MM.1S (cell line): ENCODE results near the gene INSYN1.

Experiments used
- DNase-seq: peaks from one replicate; pipeline ENCODE4 v3.0.0-alpha.2; 2015
- H2AFZ ChIP-seq: fragments of 300-600 bp; sonication (generic); 2 replicates; pipeline ENCODE4 v1.6.0; 2016; ENCODE audit warnings: antibody characterized with exemption, low read length
- H3F3A ChIP-seq: fragments of 300-600 bp; sonication (generic); 2 replicates; pipeline ENCODE4 v1.6.1; 2016; ENCODE audit warnings: mild to moderate bottlenecking, antibody characterized with exemption, low read length, moderate library complexity, mixed read lengths; ENCODE audit not compliant: insufficient read depth
- H3K27ac ChIP-seq: fragments of 300-600 bp; sonication (generic); 2 replicates; pipeline ENCODE4 v1.5.1; 2016; ENCODE audit warnings: mild to moderate bottlenecking, low read length
- H3K27me3 ChIP-seq: fragments of 300-600 bp; sonication (generic); replicated peaks from 2 replicates; pipeline ENCODE4 v1.6.0; 2016; ENCODE audit warnings: low read length; ENCODE audit not compliant: insufficient read depth
- H3K36me3 ChIP-seq: fragments of 300-600 bp; sonication (generic); replicated peaks from 2 replicates; pipeline ENCODE4 v1.6.1; 2016; ENCODE audit warnings: mild to moderate bottlenecking, low read length, mixed read lengths; ENCODE audit not compliant: insufficient read depth
- H3K4me1 ChIP-seq: fragments of 300-600 bp; sonication (generic); 2 replicates; pipeline ENCODE4 v1.6.1; 2016; ENCODE audit warnings: low read length, mixed read lengths
- H3K4me2 ChIP-seq: fragments of 300-600 bp; sonication (generic); 2 replicates; pipeline ENCODE4 v1.6.0; 2016; ENCODE audit warnings: low read depth, low read length
- H3K4me3 ChIP-seq: fragments of 300-600 bp; sonication (generic); 2 replicates; pipeline ENCODE4 v1.5.1; 2016; ENCODE audit warnings: low read length, mixed read lengths
- H3K79me2 ChIP-seq: fragments of 300-600 bp; sonication (generic); 2 replicates; pipeline ENCODE4 v1.6.1; 2016; ENCODE audit warnings: mixed run types, low read length, mixed read lengths
- H3K9ac ChIP-seq: fragments of 300-600 bp; sonication (generic); 2 replicates; pipeline ENCODE4 v1.6.1; 2016; ENCODE audit warnings: low read length, mixed read lengths
- H3K9me2 ChIP-seq: fragments of 300-600 bp; sonication (generic); replicated peaks from 2 replicates; pipeline ENCODE4 v1.6.1; 2016; ENCODE audit warnings: mild to moderate bottlenecking, low read length, mixed read lengths; ENCODE audit not compliant: insufficient read depth
- H3K9me3 ChIP-seq: fragments of 300-600 bp; sonication (generic); replicated peaks from 2 replicates; pipeline ENCODE4 v1.6.1; 2016; ENCODE audit warnings: mild to moderate bottlenecking, low read length, mixed read lengths; ENCODE audit not compliant: insufficient read depth
- H4K20me1 ChIP-seq: fragments of 300-600 bp; sonication (generic); 2 replicates; pipeline ENCODE4 v1.6.1; 2016; ENCODE audit warnings: mild to moderate bottlenecking, low read length, moderate library complexity, mixed read lengths; ENCODE audit not compliant: insufficient read depth
- CTCF ChIP-seq: fragments of 300-600 bp; sonication (generic); IDR thresholded peaks from 2 replicates; pipeline ENCODE4 v1.5.1; 2016; ENCODE audit warnings: antibody characterized with exemption, low read length, mixed read lengths
- EZH2 ChIP-seq: fragments of 300-600 bp; sonication (generic); optimal IDR thresholded peaks from 2 replicates; pipeline ENCODE3; 2017; ENCODE audit warnings: low read depth, mild to moderate bottlenecking, antibody characterized with exemption, low read length, mixed read lengths
- EZH2phosphoT487 ChIP-seq: fragments of 300-600 bp; sonication (generic); IDR thresholded peaks from 2 replicates; pipeline ENCODE4 v1.6.1; 2018; ENCODE audit warnings: antibody characterized with exemption, low read length

The INSYN1 gene

GRCh38 chr15:73715417-73715816, 37.7 kb downstream of the INSYN1 start:
- Histone ChIP-seq H3K4me1 (no peaks in the 10 kb centered on the region), H3K36me3 (no peaks in the 10 kb centered on the region), H2AFZ (no peak overlapping the region), H3K27ac (no peak overlapping the region), H3K4me3 (no peak overlapping the region), H3F3A (no peaks in the 10 kb centered on the region), H4K20me1 (no peaks in the 10 kb centered on the region), H3K9me3 (no peaks in the 10 kb centered on the region), H3K9me2 (no peaks in the 10 kb centered on the region), H3K27me3 (no peaks in the 10 kb centered on the region), H3K9ac (no peak overlapping the region), H3K79me2 (no peaks in the 10 kb centered on the region), H3K4me2 (no peak overlapping the region)
- TF ChIP-seq CTCF (no peak), EZH2phosphoT487 (no peak), EZH2 (no peak)
- DNase-seq, result no peak

- H3K36me3 ChIP-seq, result no peaks in the 10 kb centered on the region
- H3K4me3 ChIP-seq, result no peak overlapping the region
- H3F3A ChIP-seq, result no peaks in the 10 kb centered on the region
- no peak overlapping the region for H2AFZ ChIP-seq
- no peaks in the 10 kb centered on the region for H4K20me1 ChIP-seq
- no peak overlapping the region for H3K4me2 ChIP-seq
- H3K9me2 ChIP-seq, result no peaks in the 10 kb centered on the region
- no peak overlapping the region for H3K9ac ChIP-seq
- no peak overlapping the region for H3K27ac ChIP-seq
- no peaks in the 10 kb centered on the region for H3K79me2 ChIP-seq
- TF ChIP-seq EZH2, result no peak
- TF ChIP-seq EZH2phosphoT487, result no peak
- TF ChIP-seq CTCF, result no peak
- DNase-seq, result no peak
- H3K4me1 ChIP-seq, result no peaks in the 10 kb centered on the region
- no peaks in the 10 kb centered on the region for H3K9me3 ChIP-seq
- no peaks in the 10 kb centered on the region for H3K27me3 ChIP-seq
These were observed 38.4 kb downstream of the INSYN1 start for GRCh38 chr15:73714695-73715301.

GRCh38 chr15:73712107-73712506, 41.0 kb downstream of the INSYN1 start:
- Histone ChIP-seq H4K20me1 (no peaks in the 10 kb centered on the region), H3K4me1 (no peaks in the 10 kb centered on the region), H3K27me3 (no peaks in the 10 kb centered on the region), H3K27ac (no peak overlapping the region), H3K9me3 (no peaks in the 10 kb centered on the region), H3K36me3 (no peaks in the 10 kb centered on the region), H2AFZ (no peak overlapping the region), H3K4me2 (no peak overlapping the region), H3K4me3 (no peak overlapping the region), H3K9me2 (no peaks in the 10 kb centered on the region), H3F3A (no peaks in the 10 kb centered on the region), H3K9ac (no peak overlapping the region), H3K79me2 (no peaks in the 10 kb centered on the region)
- DNase-seq, result no peak
- TF ChIP-seq EZH2, result no peak
- no peak for TF ChIP-seq EZH2phosphoT487
- no peak for TF ChIP-seq CTCF
